RWPE1 (cell line): ENCODE measurements around the gene IZUMO4.

Experiments
- CTCF ChIA-PET: fragments of 350-600 bp; sonication (Branson Sonifier 250); formaldehyde crosslinking; extraction: SDS; loops from one replicate; lab custom pipeline; 2021; lab: Yijun Ruan, JAX
- POLR2A ChIA-PET: fragments of 400-600 bp; formaldehyde crosslinking; extraction: SDS; loops from one replicate; lab custom pipeline; 2020; ENCODE audit warnings: antibody characterized with exemption; ENCODE audit not compliant: low non-redundant PET; lab: Yijun Ruan, JAX
- DNase-seq: peaks from one replicate; pipeline ENCODE4 v3.0.0; 2012; ENCODE audit warnings: low spot score
- H3K27ac ChIP-seq: fragments of 450-650 bp; 2 replicates; pipeline ENCODE4 v1.5.1; 2017
- CTCF ChIP-seq: fragments of 450-650 bp; conservative IDR thresholded peaks from 2 replicates; pipeline ENCODE4 v1.5.1; 2017; ENCODE audit warnings: low read depth, mild to moderate bottlenecking

IZUMO4 gene

GRCh38 chr19:2114218-2114617 is 17.5 kb downstream of the IZUMO4 start:
- TF ChIP-seq CTCF = no peak
- peak overlapping the region; percentile 66 for H3K27ac ChIP-seq
- POLR2A ChIA-PET = no interaction called here
- CTCF ChIA-PET = no interaction called here
- no peak for DNase-seq

GRCh38 chr19:2114821-2115220 is 18.1 kb downstream of the IZUMO4 start:
- DNase-seq = no peak
- ChIA-PET POLR2A (no interaction called here), CTCF (no interaction called here)
- TF ChIP-seq CTCF = no peak
- peak overlapping the region; percentile 66 for H3K27ac ChIP-seq

GRCh38 chr19:2115324-2115723 is 18.6 kb downstream of the IZUMO4 start:
- POLR2A ChIA-PET = no interaction called here
- TF ChIP-seq CTCF = no peak
- peak overlapping the region; percentile 66 for H3K27ac ChIP-seq
- no peak for DNase-seq
- CTCF ChIA-PET = interaction anchor here (0.7 kb wide), 1 partner anchor 645 kb away, joined by 3 read pairs; no protein-coding TSS in a partner anchor

GRCh38 chr19:2115911-2116426 is 19.3 kb downstream of the IZUMO4 start:
- no peak for DNase-seq
- TF ChIP-seq CTCF = no peak
- POLR2A ChIA-PET = no interaction called here
- CTCF ChIA-PET = interaction anchor here (0.6 to 0.7 kb wide), 2 partner anchors 18 to 644 kb away, joined by 3 read pairs; no protein-coding TSS in a partner anchor
- H3K27ac ChIP-seq = no peak overlapping the region; the same call in 1 of the 2 replicates

- no peak for TF ChIP-seq CTCF
- no peak overlapping the region for H3K27ac ChIP-seq
- CTCF ChIA-PET = interaction anchor here (0.6 to 0.7 kb wide), 2 partner anchors 17 to 40 kb away, joined by 3 to 4 read pairs; no protein-coding TSS in a partner anchor
- no peak for DNase-seq
- POLR2A ChIA-PET = no interaction called here
Observed at GRCh38 chr19:2116507-2116906, 19.8 kb downstream of the IZUMO4 start.

- CTCF ChIA-PET = interaction anchor here (0.6 to 0.7 kb wide), 2 partner anchors 41 to 115 kb away, joined by 3 to 4 read pairs; no protein-coding TSS in a partner anchor
Observed at GRCh38 chr19:2117215-2117960, 20.7 kb downstream of the IZUMO4 start.

More at GRCh38 chr19:2117215-2117960, 20.7 kb downstream of the IZUMO4 start:
- H3K27ac ChIP-seq = no peak overlapping the region
- TF ChIP-seq CTCF = no peak
- DNase-seq = no peak
- POLR2A ChIA-PET = no interaction called here
